Kidney epithelial cell (primary cell): Measurements from ENCODE around the gene DPP6. TPM values are rescaled to one million over a fixed set of nuclear protein-coding genes. Genes with fewer than 3 reads are reported as not detected.

Source experiments
- DNase-seq: peaks from one replicate; pipeline ENCODE4 v3.0.0-alpha.2; 2010; ENCODE audit warnings: low read depth
- H3K27me3 ChIP-seq: 2 replicates; pipeline ENCODE4 v1.6.0; 2011; ENCODE audit warnings: low read length; ENCODE audit not compliant: control insufficient read depth, insufficient read depth
- H3K36me3 ChIP-seq: 2 replicates; pipeline ENCODE4 v1.5.1; 2011; ENCODE audit warnings: low read length; ENCODE audit not compliant: control insufficient read depth, insufficient read depth
- H3K4me3 ChIP-seq: 2 replicates; pipeline ENCODE4 v1.5.1; 2011; ENCODE audit warnings: low read depth, mild to moderate bottlenecking, control low read depth, low read length
- CTCF ChIP-seq: IDR thresholded peaks from 2 replicates; pipeline ENCODE4 v1.5.1; 2011; ENCODE audit warnings: mild to moderate bottlenecking, moderate library complexity, low read length, control low read depth, inconsistent platforms; ENCODE audit not compliant: insufficient read depth, poor library complexity, severe bottlenecking
- total RNA-seq: library from RNA; depleted of rRNA; stranded (reverse); fragments of >200 nt; gene quantifications from 2 replicates; pipeline ENCODE4 v1.2.3, GENCODE V29; 2015

DPP6 gene
- total RNA-seq, 1 donor from 2014 or later: 0.84 TPM

GRCh38 chr7:154463794-154464193 is 411.6 kb downstream of the DPP6 start:
- Histone ChIP-seq H3K27me3 (no peaks in the 10 kb centered on the region), H3K4me3 (no peak overlapping the region), H3K36me3 (no peaks in the 10 kb centered on the region)
- no peak for TF ChIP-seq CTCF
- DNase-seq: no peak

- TF ChIP-seq CTCF: no peak
- Histone ChIP-seq H3K36me3 (no peaks in the 10 kb centered on the region), H3K4me3 (no peak overlapping the region), H3K27me3 (no peaks in the 10 kb centered on the region)
- DNase-seq: no peak
These were observed 417.5 kb downstream of the DPP6 start for GRCh38 chr7:154469652-154470051.

- Histone ChIP-seq H3K27me3 (no peaks in the 10 kb centered on the region), H3K4me3 (no peak overlapping the region), H3K36me3 (no peaks in the 10 kb centered on the region)
- DNase-seq: no peak
- no peak for TF ChIP-seq CTCF
These were observed 420.1 kb downstream of the DPP6 start for GRCh38 chr7:154472343-154472742.

- no peak for TF ChIP-seq CTCF
These were observed 421.2 kb downstream of the DPP6 start for GRCh38 chr7:154473360-154473759.

GRCh38 chr7:154474903-154475520 is 422.8 kb downstream of the DPP6 start:
- no peak for TF ChIP-seq CTCF
- DNase-seq: no peak
- H3K27me3 ChIP-seq: no peaks in the 10 kb centered on the region
- H3K4me3 ChIP-seq: no peak overlapping the region
- H3K36me3 ChIP-seq: no peaks in the 10 kb centered on the region

More at GRCh38 chr7:154473360-154473759, 421.2 kb downstream of the DPP6 start:
- no peak for DNase-seq
- Histone ChIP-seq H3K27me3 (no peaks in the 10 kb centered on the region), H3K4me3 (no peak overlapping the region), H3K36me3 (no peaks in the 10 kb centered on the region)

GRCh38 chr7:154475864-154476263 is 423.7 kb downstream of the DPP6 start:
- TF ChIP-seq CTCF: no peak
- Histone ChIP-seq H3K36me3 (no peaks in the 10 kb centered on the region), H3K4me3 (no peak overlapping the region), H3K27me3 (no peaks in the 10 kb centered on the region)
- DNase-seq: no peak
